LoVo (cell line): Measurements from ENCODE around the gene TMOD3.
A peak's percentile ranks its signal among the peaks of the same experiment; 100 is the strongest.
"Not testable (repeated sequence)": the region's sequence is repeated elsewhere in the genome, so short reads cannot be mapped to it uniquely, and the experiment has no call there.

ENCODE experiments used
- DNase-seq: peaks from one replicate; pipeline ENCODE4 v3.0.0-alpha.2; 2016; ENCODE audit warnings: low spot score

TMOD3 gene

DNA sequence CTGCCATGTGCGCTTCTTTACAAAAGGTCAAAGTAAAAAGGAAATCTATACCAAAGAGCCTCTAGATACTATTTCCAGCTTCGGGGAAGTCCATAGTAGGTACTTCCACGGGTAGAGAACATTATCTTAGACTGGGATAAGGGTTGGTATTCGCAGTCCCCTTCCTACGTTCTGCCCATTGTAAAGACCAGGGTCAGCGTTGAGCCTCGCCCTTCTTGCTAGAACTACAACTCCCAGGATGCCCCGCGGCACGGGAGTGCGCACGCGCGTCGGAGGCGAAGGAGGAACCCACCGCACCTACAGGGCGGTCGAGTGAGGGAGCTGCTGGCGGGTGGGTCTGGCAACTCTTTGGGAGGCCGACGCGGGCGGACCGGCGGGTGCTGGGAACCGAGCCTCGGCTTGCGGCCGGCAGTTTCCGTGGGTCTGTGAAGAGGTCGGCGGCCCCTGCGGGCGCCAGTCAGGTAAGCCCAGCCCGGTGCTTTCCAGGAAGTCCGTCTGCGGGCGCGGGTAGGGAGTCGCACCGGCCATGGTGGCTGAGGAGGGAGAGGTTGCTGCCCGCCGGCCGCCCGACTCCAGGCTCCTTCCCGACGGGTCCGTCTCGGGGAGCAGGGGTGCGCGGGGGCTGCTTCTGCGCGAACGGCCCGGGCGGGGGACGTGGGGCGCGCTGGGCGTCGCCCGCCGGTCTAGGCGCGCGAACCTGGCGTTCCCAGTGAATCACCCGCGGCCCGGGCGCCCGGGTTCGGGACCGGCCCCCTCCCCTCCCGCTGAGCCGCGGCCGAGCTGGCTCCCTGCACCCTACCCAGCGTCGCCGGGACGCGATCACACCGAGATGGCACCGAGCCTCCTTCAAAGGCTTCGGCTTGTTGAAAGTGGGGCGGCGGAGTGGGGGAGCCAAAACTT, at the start of gene TMOD3:
Gene TMOD3 (plus strand): TSS at position 278 of the 900 bp plus-strand sequence. CDS start 33,232 bp downstream, outside the sequence.
- peak; percentile 92 for DNase-seq

- no peak for DNase-seq
These were observed 48.8 kb upstream of the TMOD3 start for GRCh38 chr15:51780636-51781035.

- DNase-seq = no peak
These were observed 47.9 kb upstream of the TMOD3 start for GRCh38 chr15:51781506-51781905.

DNA sequence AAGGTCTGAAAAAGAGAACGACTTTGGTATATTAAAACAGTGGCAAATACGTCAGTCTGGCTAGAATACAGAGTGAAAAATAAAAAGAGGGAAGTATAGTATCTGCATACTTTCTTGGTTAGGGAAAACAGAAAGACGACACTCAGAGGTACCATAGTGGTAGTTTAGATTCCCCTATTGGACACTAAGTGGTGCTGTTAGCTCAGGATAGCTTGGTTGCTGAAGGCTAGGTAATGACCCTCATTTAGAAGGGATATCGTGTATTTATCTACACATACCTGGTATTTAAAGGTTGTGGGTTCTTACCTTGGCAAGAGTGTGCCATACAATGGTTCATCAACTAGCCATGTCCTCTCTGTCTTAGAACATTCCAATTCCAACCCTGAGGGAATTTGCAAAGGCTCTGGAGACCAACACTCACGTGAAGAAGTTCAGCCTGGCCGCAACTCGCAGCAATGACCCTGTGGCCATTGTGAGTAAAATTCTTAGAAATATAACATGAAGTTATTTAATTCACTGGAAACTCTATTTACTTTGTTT, 47.0 kb upstream of the TMOD3 start:
- DNase-seq = no peak

DNA sequence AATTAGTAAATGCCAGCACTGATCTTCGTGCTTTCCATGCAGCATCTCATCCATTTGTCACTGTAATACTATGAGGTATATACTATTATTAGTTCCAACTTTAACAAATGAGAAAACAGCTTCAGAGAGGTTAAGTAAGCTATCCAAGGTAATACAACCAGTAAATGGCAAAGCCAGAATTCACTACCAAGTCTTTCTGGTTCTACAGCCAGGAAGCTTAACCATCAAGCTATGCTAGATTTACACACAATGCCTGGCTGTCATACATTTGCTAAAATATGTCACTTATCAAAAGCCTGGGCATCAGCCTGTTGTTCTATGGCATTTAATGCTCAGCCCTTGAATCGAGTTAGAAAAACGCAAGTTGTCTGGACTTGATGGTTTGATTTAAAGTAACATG, 45.5 kb upstream of the TMOD3 start:
- no peak for DNase-seq

DNA sequence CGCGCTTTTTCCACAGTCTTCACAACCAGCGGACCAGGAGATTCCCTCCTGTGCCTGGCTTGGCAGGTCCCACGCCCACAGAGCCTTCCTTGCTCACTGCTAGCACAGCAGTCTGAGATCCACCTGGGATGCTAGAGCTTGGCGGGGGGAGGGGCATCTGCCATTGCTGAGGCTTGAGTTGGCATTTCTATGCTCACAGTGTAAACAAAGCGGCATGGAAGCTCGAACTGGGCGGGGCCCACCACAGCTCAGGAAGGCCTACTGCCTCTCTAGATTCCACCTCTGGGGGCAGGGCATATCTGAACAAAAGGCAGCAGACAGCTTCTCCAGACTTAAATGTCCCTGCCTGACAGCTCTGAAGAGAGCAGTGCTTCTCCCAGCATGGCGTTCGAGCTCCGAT, 42.3 kb upstream of the TMOD3 start:
- DNase-seq = peak; percentile 55

DNA sequence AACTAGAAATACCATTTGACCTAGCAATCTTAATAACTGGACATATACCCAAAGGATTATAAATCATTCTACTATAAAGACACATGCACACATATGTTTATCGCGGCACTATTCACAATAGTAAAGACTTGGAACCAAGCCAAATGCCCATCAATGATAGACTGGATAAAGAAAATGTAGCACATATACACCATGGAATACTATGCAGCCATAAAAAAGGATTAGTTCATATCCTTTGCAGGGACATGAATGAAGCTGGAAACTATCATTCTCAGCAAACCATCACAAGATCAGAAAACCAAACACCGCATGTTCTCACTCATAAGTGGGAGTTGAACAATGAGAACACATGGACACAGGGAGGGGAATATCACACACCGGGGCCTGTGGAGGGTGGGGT, 37.0 kb upstream of the TMOD3 start:
- not testable (repeated sequence) for DNase-seq

DNA sequence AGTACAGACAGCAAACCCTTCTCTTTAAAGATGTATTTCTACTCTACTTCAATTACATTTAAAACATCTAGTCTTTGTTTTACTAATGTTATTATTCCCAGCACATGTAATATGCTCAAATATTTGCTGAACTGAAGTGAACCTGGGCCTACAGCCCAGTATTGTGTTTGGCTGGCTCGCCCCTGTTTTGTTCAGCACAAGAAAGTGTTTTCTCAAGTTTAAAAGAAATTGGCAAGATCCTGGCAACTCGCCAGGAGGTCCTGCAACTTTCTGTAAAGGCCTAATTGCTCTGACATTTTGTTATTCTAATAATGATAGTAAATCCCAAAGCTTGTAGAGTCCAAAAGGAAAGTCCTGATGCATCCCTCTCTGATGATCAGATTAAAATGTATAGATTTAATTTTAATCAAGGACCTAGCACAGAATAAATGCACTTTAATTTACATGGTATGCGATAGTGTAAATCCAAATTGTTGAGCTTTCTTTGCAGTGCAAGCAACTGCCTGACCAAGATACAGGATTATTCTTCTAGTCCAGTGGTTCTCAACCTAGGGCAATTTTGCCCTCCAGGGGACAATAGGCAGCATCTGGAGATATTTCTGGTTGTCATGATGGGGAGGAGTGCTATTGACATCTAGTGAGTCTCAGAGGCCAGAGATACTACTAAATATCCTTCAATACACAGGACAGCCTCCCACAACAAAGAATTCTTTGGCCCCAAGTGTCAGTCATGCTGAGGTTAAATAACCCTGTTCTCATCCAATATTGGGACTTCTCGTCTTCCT, 35.7 kb upstream of the TMOD3 start:
- DNase-seq = no peak

DNA sequence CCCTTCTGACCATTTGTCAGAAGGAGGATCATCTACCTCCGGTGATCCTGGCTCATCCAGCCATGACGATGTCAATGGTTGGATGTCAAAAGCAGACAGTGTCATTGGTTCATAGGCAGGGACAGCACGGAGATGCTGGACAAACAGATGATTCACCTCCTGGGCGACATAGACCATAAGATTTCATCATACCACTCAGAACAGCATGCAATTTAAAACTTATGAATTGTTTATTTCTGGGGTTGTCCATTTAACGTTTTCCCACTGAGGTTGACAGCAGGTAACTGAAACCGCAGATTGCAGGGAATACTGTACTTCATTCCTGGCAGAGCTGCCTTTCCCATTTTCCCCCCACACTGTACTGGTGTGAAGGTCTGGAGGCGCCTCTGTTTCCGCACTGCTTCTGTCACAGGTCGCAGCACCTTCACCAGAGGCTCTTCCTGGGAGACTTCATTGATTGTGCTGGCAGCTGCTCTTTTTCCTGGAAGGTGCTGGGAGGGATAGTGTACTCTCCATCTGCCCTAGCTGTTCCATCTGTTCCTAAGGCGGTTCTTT, 32.5 kb upstream of the TMOD3 start:
- DNase-seq = peak; percentile 37

- no peak for DNase-seq
These were observed 31.2 kb upstream of the TMOD3 start for GRCh38 chr15:51798281-51798680.

DNA sequence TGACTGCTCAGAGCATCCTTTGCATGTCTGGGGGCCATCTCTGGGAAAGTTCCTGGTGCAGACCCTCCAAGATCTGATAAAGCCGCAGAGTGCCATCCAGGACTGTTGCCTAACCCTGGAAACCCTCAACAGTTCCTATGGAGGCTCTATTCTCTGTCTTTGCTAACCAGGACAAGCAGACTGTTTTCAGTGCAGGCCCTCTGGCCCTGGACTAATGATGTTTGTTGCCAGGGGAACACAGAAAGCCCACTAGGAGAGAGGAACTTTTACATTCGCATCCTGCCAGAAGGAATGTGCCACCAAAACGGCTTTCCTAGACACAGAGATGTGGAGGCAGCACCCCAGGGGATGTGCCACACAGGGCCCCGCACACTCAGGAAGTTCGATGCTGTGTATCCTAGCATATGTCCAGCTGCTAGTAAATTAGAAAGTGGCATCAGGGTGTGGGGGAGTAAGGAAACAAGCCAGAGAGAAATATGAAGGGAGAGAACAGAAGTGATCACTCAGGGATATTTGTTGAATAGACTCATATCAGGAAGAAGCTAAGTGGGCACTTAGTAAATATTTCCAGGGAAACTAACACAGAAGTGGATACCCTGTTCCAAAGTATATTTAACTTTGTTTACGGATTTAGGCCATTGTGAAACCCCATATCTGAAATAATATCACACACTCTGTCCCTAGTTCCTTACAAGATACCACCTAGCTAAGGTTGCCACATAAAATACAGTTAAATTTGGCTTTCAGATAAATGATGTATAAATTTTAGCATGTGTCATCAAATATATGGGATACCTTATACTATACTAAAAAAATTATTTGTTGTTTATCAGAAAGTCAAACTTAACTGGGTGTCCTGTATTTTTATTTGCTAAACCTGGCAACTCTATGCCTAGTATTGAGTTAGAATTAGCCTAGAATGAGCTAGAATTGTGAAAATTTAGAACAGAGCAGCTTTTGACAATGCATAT, 29.9 kb upstream of the TMOD3 start:
- no peak for DNase-seq

GRCh38 chr15:51801391-51801835, 28.0 kb upstream of the TMOD3 start:
- peak; percentile 21 for DNase-seq

GRCh38 chr15:51802593-51802992, 26.9 kb upstream of the TMOD3 start:
- no peak for DNase-seq

DNA sequence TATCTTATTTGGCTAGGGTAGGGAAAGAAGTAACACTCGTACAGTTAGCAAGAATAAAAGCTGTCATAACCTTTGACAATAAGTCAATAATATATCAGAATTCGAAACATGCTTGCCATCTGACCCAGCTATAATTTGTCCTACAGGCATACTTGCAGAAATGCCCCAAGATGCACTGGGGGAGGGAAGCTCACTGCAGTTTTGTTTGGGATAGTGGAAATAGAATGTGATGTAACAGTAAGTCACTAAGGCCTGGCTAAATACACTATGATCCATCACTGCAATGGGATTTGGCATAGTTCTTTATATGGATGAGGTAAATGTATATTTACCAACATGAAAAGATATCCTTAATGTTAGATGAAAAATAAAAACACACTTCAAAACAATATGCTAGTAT, 25.5 kb upstream of the TMOD3 start:
- no peak for DNase-seq

GRCh38 chr15:51806123-51806522, 23.3 kb upstream of the TMOD3 start:
- DNase-seq = no peak

GRCh38 chr15:51809457-51809856, 20.0 kb upstream of the TMOD3 start:
- no peak for DNase-seq

- DNase-seq = no peak
These were observed 16.9 kb upstream of the TMOD3 start for GRCh38 chr15:51812598-51812997.

- no peak for DNase-seq
These were observed 14.8 kb upstream of the TMOD3 start for GRCh38 chr15:51814606-51815005.

GRCh38 chr15:51816611-51817010, 12.8 kb upstream of the TMOD3 start:
- DNase-seq = no peak

DNA sequence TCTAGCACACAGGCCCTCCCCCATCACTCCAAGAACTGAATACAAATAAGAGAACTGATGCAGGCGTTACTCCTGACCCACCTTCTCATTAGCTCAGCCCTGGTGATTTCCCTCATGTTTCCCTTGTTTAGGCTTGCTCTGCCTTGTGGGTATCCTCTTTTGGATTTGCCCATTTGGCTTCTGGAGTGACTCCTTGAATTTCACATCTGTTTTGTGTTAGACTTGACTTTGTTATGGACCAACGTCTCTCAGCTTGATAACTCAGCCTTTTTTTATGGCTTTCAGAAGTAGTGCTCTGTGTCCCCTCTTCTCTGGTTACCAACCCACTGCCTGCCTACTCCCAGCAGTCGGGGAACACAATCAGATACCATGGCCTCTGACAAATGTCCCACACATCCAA, 11.3 kb upstream of the TMOD3 start:
- no peak for DNase-seq

DNA sequence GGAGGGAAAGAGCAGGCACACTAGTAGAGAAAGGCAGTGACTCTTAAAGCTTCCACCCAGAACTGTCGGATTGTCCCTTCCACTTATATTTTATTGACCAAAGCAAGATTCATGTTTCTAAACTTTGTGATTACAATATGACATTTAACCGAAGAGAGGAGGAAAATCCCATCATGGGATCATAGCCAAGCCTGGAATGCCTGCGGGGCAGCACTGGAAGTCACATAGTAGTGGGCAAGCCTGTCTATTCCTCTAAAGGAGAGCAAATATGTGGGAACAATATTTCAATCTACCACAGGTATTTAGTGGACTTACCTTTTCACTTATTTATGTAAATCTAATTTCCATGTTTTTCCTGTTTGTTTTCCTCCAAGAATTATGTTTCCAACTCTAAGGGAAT, 3.8 kb upstream of the TMOD3 start:
- no peak for DNase-seq
